GM12878 (cell line): ENCODE measurements around the gene LRP8. TPM values are rescaled to one million over a fixed set of nuclear protein-coding genes. Genes with fewer than 3 reads are reported as not detected.

Source experiments
- BCL11A ChIP-seq: IDR thresholded peaks from 2 replicates; pipeline ENCODE4 v1.6.1; 2011; ENCODE audit warnings: low read depth, low read length
- BMI1 ChIP-seq: fragments of 450-650 bp; IDR thresholded peaks from 2 replicates; pipeline ENCODE4 v1.6.1; 2016; ENCODE audit warnings: mild to moderate bottlenecking, moderate library complexity, borderline replicate concordance
- EED ChIP-seq: sonication (generic); IDR thresholded peaks from 2 replicates; pipeline ENCODE4 v1.6.1; 2016; ENCODE audit warnings: antibody characterized with exemption, low read depth
- ELK1 ChIP-seq: IDR thresholded peaks from 2 replicates; pipeline ENCODE4 v1.6.1; 2012; ENCODE audit warnings: low read depth, low read length, improper control_type of control experiment
- ESRRA ChIP-seq: IDR thresholded peaks from 2 replicates; pipeline ENCODE4 v1.6.1; 2012; ENCODE audit warnings: mild to moderate bottlenecking, low read length, improper control_type of control experiment
- IRF5 ChIP-seq: fragments of 450-650 bp; IDR thresholded peaks from 2 replicates; pipeline ENCODE4 v1.6.1; 2017; ENCODE audit warnings: borderline replicate concordance
- LARP7 ChIP-seq: fragments of 450-650 bp; IDR thresholded peaks from 2 replicates; pipeline ENCODE4 v1.6.1; 2017; ENCODE audit warnings: mild to moderate bottlenecking
- MYB ChIP-seq: fragments of 150-350 bp; IDR thresholded peaks from 2 replicates; pipeline ENCODE4 v1.6.1; 2014; ENCODE audit warnings: mild to moderate bottlenecking, low read depth, low read length, borderline replicate concordance
- MYC ChIP-seq: IDR thresholded peaks from 2 replicates; pipeline ENCODE4 v1.6.1; 2011; ENCODE audit warnings: mild to moderate bottlenecking, low read length, moderate library complexity, inconsistent platforms; ENCODE audit not compliant: insufficient read depth, insufficient replicate concordance, insufficient read length, severe bottlenecking
- NBN ChIP-seq: fragments of 450-650 bp; IDR thresholded peaks from 2 replicates; pipeline ENCODE4 v1.6.1; 2016
- NFYB ChIP-seq: IDR thresholded peaks from 2 replicates; pipeline ENCODE4 v1.6.1; 2011; ENCODE audit warnings: low read depth, mild to moderate bottlenecking, low read length, improper control_type of control experiment, moderate library complexity; ENCODE audit not compliant: insufficient read depth
- POLR2A ChIP-seq: IDR thresholded peaks from 2 replicates; pipeline ENCODE4 v1.6.1; 2011; ENCODE audit warnings: low read depth, mild to moderate bottlenecking, low read length
- PRDM15 ChIP-seq: fragments of 450-650 bp; formaldehyde crosslinking; IDR thresholded peaks from 2 replicates; pipeline ENCODE4 v1.4.0; 2020; ENCODE audit warnings: mild to moderate bottlenecking, moderate library complexity
- SMARCA5 ChIP-seq: fragments of 450-650 bp; IDR thresholded peaks from 2 replicates; pipeline ENCODE4 v1.6.1; 2017; ENCODE audit warnings: mild to moderate bottlenecking
- TAF1 ChIP-seq: IDR thresholded peaks from 2 replicates; pipeline ENCODE4 v1.6.1; 2011; ENCODE audit warnings: mild to moderate bottlenecking, low read depth, low read length, borderline replicate concordance
- WRNIP1 ChIP-seq: IDR thresholded peaks from 2 replicates; pipeline ENCODE4 v1.6.1; 2011; ENCODE audit warnings: low read depth, low read length, improper control_type of control experiment, borderline replicate concordance
- YY1 ChIP-seq: IDR thresholded peaks from 2 replicates; pipeline ENCODE4 v1.6.1; 2011; ENCODE audit warnings: low read depth, mild to moderate bottlenecking, low read length
- ZNF274 ChIP-seq: IDR thresholded peaks from one replicate; pipeline ENCODE4 v1.8.0; 2011; ENCODE audit not compliant: insufficient read length, insufficient read depth
- ZSCAN29 ChIP-seq: fragments of 450-650 bp; IDR thresholded peaks from 2 replicates; pipeline ENCODE4 v1.6.1; 2017; ENCODE audit warnings: mild to moderate bottlenecking, moderate library complexity
- ZZZ3 ChIP-seq: IDR thresholded peaks from 2 replicates; pipeline ENCODE4 v1.6.1; 2011; ENCODE audit warnings: low read depth; ENCODE audit not compliant: control insufficient read depth, insufficient read length
- polyA plus RNA-seq, 11 experiments: library from polyadenylated mRNA; depleted of rRNA in 4 of 11; unstranded in 6 of 11; stranded (reverse) in 5 of 11; fragments of >200 nt; fragmentation: Nextera tagmentation in 4 of 11; fragmentation: Illumina TruSeq in 1 of 11; extraction: Ambion mirVana in 4 of 11; extraction: Trizol in 1 of 11; gene quantifications; 1 replicate in 1 of 11; 2 replicates in 10 of 11; pipeline versions ENCODE4 v1.2.1 to v1.2.3, GENCODE V29; 2011 to 2016; ENCODE audit warnings: inconsistent platforms in 2 of 11, missing spikeins in 2 of 11, low read depth in 1 of 11
- total RNA-seq, 4 experiments: library from RNA; depleted of rRNA in 3 of 4; stranded (reverse); fragments of >200 nt in 3 of 4; fragmentation: Illumina TruSeq in 1 of 4; extraction: Trizol in 1 of 4; gene quantifications; 2 replicates each; pipeline versions ENCODE4 v1.2.1 to v1.2.3, GENCODE V29; 2013 to 2021
- TF ChIP-seq, protein P1 (sequence below): IDR thresholded peaks from 2 replicates; pipeline ENCODE4 v1.6.1; 2011; ENCODE audit warnings: low read depth, mild to moderate bottlenecking, low read length, moderate library complexity, borderline replicate concordance; ENCODE audit errors: extremely low read depth
- TF ChIP-seq, protein P2 (sequence below), 3 experiments: IDR thresholded peaks in 2 of 3; conservative IDR thresholded peaks in 1 of 3; 2 replicates each; pipeline ENCODE4 v1.5.1; 2011; ENCODE audit warnings: low read depth in 3 of 3, low read length in 3 of 3, mild to moderate bottlenecking in 3 of 3, control low read depth in 2 of 3, moderate library complexity in 2 of 3, inconsistent platforms in 1 of 3, mixed read lengths in 1 of 3; ENCODE audit not compliant: control insufficient read depth in 2 of 3, insufficient read depth in 1 of 3; ENCODE audit errors: extremely low read depth in 1 of 3

The LRP8 gene
- total and polyA plus RNA-seq, 10 of the 15 experiments (the other 5 are each of a cell fraction or from before 2014, with no cell fraction given): 2.8 to 40.5 (median 22.3) TPM

GRCh38 chr1:53220171-53220961, 107.5 kb downstream of the LRP8 start, which contains the start of gene CZIB (continued):
- TF ChIP-seq PRDM15 (CRISPR knock-in tag): no peak
- TF ChIP-seq NFYB: no peak
- no peak for TF ChIP-seq ZZZ3
- TF ChIP-seq ZSCAN29: no peak
- TF ChIP-seq BMI1: no peak
- no peak for TF ChIP-seq BCL11A
- TF ChIP-seq YY1: peak; percentile 51; the same call in 1 of the 2 replicates
- TF ChIP-seq ELK1: peak; percentile 77; the same call in 1 of the 2 replicates
- TF ChIP-seq POLR2A: peak; percentile 99
- TF ChIP-seq, protein P1, sequence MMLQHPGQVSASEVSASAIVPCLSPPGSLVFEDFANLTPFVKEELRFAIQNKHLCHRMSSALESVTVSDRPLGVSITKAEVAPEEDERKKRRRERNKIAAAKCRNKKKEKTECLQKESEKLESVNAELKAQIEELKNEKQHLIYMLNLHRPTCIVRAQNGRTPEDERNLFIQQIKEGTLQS: peak; percentile 50; the same call in 1 of the 2 replicates
- peak; percentile 90 for TF ChIP-seq LARP7
- TF ChIP-seq EED: peak; percentile 17; the same call in 1 of the 2 replicates
- TF ChIP-seq IRF5: no peak
- TF ChIP-seq MYB: no peak
- TF ChIP-seq WRNIP1: no peak
- no peak for TF ChIP-seq ESRRA
- TF ChIP-seq SMARCA5: peak; percentile 71; the same call in 1 of the 2 replicates
- peak; percentile 58; the same call in 1 of the 2 replicates for TF ChIP-seq TAF1
- TF ChIP-seq MYC: peak; percentile 86
- peak; percentile 95 for TF ChIP-seq NBN
- TF ChIP-seq, protein P2, sequence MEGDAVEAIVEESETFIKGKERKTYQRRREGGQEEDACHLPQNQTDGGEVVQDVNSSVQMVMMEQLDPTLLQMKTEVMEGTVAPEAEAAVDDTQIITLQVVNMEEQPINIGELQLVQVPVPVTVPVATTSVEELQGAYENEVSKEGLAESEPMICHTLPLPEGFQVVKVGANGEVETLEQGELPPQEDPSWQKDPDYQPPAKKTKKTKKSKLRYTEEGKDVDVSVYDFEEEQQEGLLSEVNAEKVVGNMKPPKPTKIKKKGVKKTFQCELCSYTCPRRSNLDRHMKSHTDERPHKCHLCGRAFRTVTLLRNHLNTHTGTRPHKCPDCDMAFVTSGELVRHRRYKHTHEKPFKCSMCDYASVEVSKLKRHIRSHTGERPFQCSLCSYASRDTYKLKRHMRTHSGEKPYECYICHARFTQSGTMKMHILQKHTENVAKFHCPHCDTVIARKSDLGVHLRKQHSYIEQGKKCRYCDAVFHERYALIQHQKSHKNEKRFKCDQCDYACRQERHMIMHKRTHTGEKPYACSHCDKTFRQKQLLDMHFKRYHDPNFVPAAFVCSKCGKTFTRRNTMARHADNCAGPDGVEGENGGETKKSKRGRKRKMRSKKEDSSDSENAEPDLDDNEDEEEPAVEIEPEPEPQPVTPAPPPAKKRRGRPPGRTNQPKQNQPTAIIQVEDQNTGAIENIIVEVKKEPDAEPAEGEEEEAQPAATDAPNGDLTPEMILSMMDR (IDR thresholded peaks at IDR 0.05 in 2 of 3, conservative IDR thresholded peaks at IDR 0.05 in 1 of 3; ENCODE audit: control insufficient read depth in 2 of 3, extremely low read depth in 1 of 3, insufficient read depth in 1 of 3, low read depth in 3 of 3, low read length in 3 of 3): no peak
- no peak for TF ChIP-seq ZNF274
